ENCODE measurements around the gene MCU.
"Not testable (repeated sequence)": the region's sequence is repeated elsewhere in the genome, so short reads cannot be mapped to it uniquely, and the experiment has no call there.

The MCU gene

DNA sequence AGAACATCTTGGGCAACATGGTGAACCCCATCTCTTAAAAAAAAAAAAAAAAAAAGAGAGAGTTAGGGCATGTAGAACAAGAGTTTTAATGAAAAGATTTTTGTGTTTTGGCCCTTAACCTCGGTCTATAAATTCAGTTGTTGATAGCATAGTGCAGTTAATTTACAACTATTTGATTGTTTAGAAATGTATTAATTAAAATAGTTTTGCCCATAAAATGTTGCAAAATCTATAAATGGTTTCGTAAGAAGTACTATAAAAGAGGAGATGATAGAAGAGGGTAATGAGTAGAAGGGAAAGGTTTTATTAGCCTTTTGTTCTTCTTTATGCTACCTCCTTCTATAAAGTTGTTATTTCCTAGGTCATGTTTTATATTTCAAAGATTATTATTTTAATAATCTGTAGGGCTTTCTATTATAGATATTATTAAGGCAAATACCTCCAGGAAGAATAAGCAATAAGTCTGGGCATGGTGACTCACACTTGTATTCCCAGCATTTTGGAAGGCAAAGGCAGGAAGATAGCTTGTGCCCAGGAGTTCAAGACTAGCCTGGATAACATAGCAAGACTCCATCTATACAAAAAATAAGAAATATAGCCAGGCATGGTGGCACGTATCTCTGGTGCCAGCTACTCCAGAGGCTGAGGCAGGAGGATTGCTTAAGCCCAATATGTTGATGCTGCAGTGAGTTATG, 73.3 kb downstream of the MCU start:
- no peak for DNase-seq

DNA sequence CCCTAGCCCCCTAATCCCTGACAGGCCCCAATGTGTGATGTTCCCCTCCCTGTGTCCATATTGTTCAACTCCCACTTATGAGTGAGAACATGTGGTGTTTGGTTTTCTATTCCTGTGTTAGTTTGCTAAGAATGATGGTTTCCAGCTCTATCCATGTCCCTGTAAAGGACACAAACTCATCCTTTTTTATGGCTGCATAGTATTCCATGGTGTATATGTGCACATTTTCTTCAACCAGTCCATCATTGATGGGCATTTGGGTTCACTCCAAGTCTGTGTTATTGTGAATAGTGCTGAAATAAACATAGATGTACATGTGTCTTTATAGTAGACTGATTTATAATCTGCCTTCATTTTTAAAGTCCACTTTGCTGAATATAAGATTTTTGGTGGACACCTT, 79.3 kb downstream of the MCU start:
- not testable (repeated sequence) for DNase-seq

DNA sequence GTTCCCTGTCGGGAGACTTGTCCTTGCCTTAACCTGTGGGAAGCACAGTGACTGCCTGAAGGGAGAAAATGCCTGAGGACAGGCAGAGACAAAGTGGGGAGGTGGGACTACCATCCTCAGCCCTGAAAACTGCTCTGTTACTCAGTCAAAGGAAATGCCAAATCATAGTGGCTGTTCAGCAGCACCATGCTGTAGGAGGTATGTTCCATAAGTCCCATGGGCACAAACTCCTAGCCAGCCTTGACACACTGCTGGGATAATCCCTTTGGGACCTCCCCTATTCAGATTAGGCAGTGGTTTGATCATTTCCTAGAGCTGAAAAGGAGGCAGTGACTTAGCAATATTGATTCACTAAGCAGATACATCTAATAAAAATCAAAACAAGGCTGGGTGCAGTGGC, 80.1 kb downstream of the MCU start:
- no peak for DNase-seq

DNA sequence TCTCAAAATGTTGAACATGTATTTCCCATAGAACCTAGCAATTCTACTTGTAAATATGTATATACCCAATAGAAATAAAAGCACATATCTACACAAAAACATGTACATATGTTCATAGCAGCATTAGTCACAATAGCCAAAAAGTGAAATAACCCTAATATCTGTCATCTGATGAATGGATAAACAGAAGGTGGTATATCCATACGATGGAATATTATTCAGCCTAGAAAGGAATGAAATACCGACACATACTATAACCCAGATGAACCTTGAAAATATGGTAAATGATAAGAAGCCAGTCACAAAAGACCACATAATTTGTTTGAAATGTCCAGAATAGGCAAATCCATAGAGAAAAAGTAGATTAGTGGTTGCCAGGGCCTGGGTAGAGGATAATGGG, 87.9 kb downstream of the MCU start:
- DNase-seq, result no peak

DNA sequence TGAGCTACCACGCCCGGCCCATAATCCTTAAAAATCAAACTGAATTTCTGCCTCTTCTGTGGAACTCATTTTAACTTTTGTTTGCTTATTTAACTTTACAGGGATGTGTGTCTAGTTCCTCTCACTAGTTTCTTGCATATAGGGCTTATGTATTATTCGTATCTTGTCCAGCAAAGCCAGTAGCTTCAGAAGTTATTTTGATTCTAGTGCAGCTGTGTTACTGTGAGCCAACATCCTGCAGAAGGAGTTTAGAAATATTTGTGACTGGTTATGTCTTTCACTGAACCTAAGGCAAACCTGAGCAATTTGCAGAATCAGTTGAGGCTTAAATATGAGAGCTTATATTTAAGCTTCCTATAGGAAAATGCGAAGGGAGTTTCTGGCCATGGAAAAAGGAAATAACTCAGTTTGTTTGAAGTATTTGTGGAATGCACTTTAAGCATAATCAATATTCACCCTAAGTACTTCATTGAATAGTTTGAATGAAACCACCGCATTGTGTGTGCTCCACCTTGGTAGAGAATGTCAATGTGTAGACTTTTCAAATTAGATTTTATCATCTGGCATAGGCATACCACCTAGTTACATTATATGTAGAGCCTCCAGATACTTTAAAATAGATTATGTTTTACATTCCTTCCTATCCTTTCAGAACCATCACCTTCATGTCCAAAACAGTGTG, 90.8 kb downstream of the MCU start:
- DNase-seq, result no peak

DNA sequence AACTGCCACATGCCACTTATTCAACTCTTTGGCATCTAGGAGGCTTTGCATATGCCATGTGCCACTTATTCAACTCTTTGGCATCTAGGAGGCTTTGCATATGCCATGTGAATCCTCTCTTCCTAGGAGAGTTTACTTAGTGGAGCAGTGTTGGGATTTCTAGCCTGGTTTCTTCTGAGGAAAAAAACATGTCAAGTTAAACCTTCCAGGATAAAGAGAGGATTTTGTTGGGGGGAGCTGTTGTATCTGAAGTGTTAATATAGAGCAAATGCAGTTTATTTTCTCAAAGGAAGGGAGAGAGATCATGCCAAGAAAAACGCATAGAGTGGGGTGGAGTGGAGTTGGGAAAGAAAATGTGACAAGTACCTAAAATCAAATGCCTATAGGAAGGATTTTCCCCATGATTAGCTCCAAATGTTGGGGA, 91.5 kb downstream of the MCU start:
- no peak for DNase-seq

DNA sequence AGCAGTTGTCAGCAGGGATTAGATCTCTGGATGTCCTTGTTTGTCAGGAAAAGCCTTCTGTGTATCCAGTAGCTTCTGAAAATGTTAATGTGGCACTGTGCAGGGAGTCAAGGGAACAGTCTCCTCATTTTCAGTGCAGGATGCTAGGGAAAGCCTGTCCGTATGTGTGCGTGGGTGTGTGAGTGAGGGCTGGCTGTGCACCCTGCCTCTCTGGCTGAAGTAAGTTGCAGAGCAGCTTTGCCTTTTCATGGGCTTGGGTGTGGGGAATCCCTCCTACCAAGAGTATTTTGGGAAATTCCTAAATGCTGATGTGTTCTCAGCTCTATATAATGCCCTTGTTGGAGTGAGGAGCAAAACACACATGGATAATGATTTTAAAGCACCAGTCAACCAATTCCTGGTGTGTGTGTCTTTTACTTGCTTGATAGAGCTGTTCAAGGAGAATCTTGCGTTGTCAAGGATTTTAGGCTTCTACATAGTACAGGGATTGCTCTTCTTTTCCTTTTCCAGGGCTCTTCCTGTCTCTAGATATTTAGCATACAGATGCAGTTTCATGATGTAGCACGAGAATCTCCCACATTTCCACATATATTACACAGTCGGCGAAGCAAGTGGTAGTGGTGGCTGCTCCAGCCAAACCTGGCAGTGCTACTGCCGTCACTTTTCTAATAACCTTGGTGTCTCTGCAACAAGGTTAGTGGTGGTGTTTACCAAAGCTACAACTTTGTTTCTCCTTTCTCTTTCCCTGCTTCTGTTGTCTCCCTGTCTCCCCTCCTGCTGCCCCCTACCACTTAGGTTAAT, 92.8 kb downstream of the MCU start:
- no peak for DNase-seq

DNA sequence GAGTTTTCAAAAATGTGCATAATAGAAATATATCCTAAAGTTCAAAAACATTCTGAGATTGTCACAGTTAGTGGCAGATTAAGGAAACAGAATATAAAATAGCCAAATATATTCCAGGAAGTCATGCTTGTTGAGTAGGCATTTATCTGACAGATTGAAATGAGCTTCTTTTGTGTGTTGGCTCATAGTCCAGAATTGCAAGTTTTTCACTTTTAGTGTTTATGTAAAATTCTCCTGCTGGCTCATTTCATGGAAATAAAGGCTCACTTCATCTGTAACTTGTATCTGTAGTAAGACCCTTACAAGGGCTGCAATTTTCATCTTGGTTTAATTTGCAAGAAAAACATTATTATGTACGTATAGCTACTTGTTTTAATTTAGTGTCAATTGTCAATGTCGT, 93.5 kb downstream of the MCU start:
- DNase-seq, result no peak

DNA sequence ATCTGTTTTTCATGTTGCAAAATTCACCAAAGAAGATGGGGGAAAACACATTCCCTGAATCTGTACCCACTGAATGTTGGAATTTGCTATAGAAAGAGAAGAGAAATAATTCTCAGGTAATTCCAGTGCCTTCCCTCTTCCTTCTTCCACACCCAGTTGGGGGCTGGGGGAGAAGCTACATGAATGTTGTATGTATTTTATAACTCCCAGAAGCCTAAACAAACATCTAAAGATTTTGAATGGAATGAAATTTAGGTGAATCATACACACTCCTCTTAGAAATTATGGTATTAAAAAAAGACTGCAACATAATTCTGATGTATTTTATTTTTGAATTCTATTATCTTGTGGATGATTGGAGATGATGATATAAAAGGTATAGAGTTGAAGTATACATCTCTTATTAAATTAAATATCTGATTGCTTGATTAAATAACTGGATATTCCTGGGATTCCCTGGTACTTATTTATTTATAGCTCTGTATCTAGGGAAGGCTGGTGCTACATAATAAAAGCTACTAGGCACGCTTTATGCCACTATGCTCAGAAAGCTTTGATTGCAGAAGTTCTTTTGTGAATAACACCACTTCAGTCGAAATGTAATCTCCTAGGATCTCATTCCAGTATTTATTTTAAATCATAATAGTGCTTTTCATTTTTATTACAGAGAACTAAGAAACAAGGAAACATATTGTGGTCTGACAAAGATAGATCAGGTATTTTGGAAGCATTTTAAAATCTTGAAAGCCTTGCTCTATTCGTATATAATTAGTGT, 98.5 kb downstream of the MCU start:
- DNase-seq, result no peak

DNA sequence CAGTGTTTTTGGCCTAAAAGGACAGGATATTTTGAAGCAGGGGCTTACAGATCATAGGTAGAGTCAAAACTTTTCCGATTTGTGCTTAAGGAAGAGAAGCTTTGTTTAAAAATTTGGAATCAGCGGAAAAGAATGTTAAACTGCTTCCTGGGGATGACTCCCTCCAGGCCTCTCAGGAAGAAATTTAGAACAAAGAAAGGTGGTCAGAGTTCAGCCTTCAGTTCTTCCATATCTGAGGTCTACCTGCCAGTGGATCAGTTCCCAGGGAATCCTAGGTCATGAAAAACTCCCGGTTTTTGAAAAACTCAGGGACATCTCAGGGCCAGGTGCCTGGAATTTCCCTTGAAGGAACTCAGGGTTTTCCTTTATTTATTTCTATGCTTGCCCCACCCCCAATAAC, 100.3 kb downstream of the MCU start:
- DNase-seq, result no peak

DNA sequence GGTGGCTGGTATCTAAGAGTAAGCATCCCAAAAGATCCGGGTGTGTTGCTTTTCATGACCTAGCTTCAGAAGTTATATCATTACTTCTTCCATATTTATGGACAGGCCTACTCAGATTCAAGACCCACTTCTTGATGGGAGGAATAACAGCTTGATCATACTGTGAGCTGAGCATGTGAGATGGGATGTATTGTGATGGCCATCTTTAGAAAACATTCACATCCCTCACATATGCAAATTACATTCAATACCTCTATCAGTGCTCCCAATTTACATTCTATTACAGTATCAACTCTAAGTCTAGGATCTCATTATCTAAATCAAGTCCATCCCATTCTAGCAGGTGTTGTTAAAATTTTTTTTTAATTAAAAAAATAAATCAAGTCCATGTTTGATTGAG, 101.8 kb downstream of the MCU start:
- no peak for DNase-seq

DNA sequence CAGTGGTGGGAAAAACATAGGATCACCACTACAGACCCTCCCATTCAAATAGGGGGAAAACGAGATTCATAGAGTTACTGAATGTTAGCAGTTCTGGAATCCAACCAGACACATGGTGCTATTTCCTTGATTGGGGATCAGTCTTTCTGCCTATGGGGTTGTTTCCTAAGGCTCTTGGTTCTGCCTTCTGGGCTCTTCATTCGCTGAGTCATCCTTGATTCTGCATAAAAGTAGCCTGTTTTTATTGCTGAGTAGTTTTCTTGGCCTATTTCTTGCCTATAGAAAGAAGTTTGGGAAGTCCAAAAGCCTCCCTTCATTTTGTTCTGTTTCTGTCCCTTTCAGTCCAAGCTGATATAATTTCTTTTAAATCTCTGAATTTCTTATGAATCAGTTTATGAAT, 102.3 kb downstream of the MCU start:
- no peak for DNase-seq

DNA sequence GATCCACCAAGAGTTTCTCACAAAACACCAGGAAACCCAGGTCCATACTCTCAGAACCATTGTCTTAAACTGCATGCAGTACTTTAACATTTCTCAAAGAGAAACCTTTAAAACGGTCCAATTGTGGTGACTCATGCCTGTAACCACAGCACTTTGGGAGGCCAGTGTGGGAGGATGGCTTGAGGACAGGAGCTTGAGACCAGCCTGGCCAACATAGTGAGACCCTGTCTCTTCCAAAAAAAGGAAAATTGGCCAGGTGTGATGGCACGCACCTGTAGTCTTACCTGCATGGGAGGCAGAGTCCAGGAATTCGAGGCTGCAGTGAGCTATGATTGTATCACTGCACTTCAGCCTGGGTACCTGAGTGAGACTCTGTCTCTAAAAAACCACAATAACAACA, 104.1 kb downstream of the MCU start:
- no peak for DNase-seq

DNA sequence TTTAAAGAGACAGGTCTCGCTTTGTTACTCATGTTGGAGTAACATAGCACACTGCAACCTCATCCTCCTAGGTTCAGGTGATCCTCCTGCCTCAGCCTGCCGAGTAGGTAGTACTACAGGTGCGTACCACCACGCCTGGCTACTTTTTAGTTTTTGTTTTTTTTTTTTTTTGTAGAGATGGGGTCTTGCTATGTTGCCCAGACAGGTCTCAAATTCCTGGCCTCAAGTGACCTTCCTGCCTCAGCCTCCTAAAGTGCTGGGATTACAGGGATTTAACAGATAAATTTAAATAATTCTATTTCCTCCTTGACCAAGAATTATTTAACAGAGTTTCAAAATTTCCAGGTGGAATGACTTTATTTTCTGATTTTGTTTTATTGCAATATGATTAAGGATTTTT, 104.6 kb downstream of the MCU start:
- no peak for DNase-seq

DNA sequence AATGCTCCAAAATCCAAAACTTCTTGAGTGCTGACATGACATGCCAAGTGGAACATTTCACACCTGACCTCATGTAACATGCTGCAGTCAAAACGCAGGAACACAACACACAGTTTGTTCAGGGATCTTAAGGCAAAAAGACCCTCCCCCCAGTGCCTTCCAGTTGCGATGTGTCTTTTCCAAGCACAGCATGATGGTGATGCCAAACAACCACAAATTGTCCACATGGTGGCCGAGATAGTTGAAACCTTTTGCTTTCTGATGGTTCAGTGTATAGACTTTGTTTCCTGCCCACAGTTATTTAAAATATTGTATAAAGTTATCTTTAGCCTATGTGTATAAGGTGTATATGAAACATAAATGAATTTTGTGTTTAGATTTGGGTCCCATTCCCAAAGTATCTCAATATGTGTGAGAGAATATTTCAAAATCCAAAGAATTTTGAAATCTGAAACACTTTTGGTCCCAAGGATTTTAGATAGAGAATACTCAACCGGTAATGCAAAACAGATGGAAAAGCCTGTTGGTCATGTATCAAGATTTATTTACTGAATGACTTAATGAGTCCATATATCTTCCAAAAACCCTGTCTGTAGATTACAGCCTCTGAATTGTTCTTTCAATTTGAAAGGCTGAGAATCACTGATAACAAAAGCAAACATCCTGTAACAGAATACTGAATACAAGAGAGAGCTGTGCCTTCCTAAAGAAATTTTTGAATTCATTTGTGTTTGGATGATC, 108.2 kb downstream of the MCU start:
- DNase-seq, result no peak

DNA sequence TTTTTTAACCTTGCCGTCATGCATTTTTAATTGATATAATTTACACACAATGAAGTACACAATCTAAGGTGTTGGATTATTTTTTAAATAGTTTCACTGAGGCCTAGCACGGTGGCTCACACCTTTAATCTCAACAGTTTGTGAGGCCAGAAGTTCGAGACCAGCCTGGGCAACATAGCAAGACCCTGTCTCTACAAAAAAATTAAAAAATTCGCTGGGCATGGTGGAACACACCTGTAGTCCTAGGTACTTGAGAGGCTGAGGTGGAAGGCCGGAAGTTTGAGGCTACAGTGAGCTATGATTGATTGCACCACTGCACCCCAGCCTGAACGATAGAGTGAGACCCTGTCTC, 108.8 kb downstream of the MCU start:
- DNase-seq, result no peak

DNA sequence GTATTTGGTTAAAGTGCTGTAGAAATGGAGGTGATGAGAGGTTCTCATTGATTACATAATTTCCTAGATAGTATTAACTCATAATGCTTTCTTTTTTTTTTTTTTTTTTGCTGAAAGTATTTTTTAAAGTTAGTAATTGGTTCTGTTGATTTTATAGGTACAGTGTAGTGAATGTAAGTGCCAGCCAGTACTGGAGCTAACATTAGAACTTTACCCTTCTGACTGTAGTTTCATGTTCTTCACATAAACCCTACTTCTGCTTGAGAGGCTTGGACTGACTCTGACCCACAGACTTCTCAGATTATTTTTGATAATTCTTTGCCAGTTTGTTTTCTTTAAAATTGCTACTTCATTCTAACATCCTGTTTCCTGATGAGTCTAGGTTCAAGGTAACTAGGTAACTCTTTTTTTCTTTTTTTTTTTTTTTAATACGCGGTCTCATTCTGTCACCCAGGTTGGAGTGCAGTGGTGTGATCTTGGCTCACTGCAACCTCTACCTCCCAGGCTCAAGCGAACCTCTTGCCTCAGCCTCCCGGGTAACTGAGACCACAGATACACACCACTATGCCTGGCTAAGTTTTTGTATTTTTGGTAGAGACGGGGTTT, 109.4 kb downstream of the MCU start:
- DNase-seq, result no peak

DNA sequence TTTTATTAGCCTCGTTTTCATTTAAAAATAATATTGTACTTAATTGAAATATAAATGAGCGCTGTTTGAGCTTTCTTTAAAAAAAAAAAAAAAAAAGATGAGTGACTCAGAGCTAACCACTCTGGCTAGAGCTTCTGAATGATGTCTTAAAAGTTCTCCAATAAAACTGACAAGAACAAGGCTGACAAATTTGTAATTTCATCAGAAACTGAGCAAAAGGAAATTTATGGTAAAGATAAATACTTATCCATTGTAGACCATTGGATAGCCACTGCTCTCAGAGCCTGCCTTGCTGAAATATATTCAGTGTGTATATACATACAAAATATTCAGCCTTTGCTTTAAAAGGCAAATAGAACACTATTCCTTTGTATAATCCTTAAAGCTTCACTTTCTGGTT, 110.4 kb downstream of the MCU start:
- DNase-seq, result no peak

DNA sequence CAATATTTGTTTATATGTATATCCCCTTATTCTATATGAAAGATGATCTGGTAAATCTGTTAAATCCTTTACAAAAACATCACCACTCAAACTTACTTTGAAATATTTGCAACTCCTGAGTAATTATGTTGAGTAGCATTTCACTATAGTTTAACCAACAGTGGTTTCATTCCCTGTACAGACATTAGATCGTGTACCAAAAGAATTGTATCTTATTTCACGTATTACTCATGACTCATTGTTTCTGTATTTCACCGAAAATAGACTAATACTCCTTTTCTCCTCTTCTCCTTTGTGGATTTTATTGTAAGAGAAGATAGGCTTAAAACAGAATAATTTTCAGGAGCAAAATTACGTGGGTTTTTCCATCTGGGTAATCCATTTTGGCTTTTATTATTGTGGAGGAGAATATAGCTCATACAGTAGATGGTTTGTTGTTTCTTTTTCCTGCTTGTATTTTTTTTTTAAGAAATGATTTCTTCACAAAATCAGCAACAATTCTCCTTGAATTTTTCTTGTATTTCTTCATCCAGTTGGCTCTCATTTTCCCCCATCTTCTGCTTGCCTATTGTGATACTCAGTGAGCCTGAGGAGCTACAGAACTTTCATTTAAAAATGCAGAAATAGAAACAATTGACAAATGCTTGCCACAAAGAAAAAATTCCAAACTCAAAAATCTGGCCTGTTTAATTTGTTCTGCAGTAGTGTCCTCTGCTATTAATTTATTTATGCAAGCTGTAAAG, 111.0 kb downstream of the MCU start:
- no peak for DNase-seq

DNA sequence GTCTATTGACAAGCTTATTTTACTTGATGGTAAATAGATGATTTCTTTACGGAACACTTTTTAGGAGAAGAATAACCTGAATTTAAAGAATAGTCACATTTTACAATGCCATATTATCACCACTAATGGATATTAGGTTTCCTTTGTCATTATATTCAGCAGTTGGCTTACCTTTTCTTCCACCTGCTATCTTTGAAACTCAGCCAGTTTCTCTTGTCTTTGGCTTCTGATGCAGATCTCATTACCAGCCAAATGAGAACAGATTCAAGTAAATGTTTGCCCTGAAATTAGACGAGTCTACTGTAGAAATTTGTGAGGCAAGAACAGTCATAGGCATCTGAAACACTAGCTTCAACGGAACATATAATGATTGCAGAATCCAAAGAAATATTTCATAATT, 116.1 kb downstream of the MCU start:
- DNase-seq, result peak; percentile 36

DNA sequence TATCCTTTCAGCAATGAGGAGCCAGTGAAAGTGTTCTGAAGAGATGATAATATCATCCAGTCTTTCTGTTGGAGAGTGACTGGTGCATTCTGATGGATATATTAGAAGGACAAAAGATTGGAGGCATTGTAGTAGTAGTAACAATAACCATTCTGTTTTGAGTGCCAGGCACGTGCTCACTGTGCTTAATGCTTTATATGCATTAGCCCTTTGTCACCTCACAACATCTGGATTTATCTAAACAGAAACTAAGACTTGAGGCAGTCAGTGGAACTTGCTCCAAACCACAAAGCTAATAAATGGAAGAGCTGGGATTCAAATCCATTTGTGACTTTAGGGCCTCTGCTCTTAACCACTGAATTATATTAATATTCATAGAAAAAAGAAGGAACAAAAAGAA, 117.1 kb downstream of the MCU start:
- no peak for DNase-seq

DNA sequence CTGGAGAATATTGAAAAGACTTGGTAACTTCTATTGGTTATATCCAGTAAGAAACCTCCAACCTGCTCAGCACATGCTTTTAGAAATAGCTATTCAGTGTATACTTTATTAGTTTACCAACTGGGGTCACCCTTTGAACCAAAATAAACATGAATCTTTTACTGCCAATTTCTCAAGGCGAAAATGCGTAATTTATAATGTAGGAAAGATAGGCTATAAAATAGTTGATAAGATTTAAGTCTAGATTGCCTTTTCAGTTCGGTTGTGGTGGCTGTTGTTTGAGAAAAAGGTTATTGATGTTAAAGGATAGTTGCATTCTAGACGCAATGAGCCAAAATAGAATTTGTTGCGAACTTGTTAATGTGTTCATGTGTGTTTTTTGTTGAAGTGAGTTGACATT, 119.0 kb downstream of the MCU start:
- no peak for DNase-seq
